LNCaP clone FGC (cell line): ENCODE data around the gene TTBK2.
A peak's percentile ranks its signal among the peaks of the same experiment; 100 is the strongest.
"Not testable (repeated sequence)": the region's sequence is repeated elsewhere in the genome, so short reads cannot be mapped to it uniquely, and the experiment has no call there.

Experiments used
- DNase-seq: peaks from one replicate; pipeline ENCODE4 v3.0.0-alpha.2; 2011; ENCODE audit warnings: low read depth
- H3K4me3 ChIP-seq: 2 replicates; pipeline ENCODE4 v1.5.1; 2011; ENCODE audit warnings: mild to moderate bottlenecking, low read depth, low read length, control low read depth
- TF ChIP-seq, protein P1 (sequence below): IDR thresholded peaks from 2 replicates; pipeline ENCODE4 v1.5.1; 2012; ENCODE audit warnings: mild to moderate bottlenecking; ENCODE audit not compliant: control insufficient read depth, insufficient read depth; ENCODE audit errors: extremely low read depth

Gene TTBK2

DNA sequence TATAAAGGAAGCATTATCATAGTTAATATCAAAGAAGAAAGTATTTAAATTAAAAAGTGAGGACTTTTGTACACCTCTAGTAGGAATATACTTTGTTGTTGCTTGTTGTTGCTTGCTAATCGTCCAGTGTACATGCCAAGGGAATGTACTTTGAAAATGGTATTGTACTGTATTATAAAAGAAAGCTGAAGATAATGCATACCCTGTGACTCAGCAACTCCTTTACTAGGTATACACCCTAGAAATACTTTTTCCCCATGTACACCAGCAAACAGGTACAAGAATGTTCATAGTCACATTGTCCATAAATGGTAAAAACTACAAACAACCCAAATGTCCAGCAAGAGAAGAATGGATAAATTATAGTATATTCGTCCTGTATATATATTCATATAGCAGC lies 12.0 kb downstream of the TTBK2 start:
- DNase-seq: no peak
- TF ChIP-seq, protein P1, sequence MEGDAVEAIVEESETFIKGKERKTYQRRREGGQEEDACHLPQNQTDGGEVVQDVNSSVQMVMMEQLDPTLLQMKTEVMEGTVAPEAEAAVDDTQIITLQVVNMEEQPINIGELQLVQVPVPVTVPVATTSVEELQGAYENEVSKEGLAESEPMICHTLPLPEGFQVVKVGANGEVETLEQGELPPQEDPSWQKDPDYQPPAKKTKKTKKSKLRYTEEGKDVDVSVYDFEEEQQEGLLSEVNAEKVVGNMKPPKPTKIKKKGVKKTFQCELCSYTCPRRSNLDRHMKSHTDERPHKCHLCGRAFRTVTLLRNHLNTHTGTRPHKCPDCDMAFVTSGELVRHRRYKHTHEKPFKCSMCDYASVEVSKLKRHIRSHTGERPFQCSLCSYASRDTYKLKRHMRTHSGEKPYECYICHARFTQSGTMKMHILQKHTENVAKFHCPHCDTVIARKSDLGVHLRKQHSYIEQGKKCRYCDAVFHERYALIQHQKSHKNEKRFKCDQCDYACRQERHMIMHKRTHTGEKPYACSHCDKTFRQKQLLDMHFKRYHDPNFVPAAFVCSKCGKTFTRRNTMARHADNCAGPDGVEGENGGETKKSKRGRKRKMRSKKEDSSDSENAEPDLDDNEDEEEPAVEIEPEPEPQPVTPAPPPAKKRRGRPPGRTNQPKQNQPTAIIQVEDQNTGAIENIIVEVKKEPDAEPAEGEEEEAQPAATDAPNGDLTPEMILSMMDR: no peak
- no peak overlapping the region for H3K4me3 ChIP-seq

DNA sequence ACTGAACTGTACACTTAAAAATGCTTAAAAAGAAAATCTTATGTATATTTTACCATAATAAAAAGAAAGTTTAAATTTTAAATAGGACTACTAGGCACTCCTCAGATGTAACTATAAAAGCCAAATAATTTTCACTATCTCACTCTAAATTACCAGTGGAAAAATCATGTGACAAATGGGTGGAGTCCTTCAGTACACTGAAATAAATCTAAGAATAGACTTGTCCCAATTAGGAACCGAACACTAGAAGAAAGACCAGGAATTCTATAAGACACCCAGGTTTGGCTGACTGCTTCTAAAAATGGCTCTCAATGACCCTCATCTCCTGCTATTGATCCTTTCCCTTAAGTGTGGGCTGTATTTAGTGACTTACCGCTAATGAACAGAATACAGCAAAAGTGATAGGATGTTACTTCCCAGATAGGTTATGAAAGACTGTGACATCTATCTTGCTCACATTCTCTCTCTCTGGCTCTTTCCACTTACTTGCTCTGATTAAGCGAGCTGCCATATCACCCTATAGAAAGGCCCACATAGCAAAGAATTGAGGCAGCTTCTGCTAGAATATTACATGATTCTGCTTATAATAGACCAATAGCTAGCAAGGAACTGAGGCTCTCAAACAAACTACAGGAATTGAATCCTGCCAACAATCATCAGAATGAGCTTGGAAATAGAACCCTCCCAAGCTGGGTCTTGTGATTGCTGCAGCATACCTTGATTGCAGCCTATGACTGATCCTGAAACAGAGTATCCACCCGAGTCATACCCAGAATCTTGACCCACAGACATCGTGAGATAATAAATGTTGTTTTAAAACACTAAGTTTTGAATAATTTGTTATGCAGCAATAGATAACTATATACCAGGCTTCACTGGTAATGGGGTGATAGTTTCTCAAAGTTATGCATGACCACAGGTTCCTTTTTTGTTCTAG lies 16.9 kb downstream of the TTBK2 start:
- DNase-seq: no peak
- TF ChIP-seq, protein P1: no peak
- H3K4me3 ChIP-seq: no peak overlapping the region

DNA sequence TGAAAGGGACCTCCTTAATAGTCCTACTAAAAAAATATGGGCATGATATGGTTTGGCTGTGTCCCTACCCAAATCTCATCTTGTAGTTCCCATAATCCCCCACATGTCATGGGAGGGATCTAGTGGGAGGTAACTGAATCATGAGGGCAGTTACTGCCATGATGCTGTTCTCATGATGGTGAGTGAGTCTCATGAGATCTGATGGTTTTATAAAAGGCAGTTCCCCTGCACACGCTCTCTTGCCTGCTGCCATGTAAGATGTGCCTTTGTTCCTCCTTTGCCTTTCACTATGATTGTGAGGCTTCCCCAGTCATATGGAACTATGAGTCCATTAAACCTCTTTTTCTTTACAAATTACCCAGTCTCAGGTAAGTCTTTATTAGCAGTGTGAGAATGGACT lies 26.7 kb downstream of the TTBK2 start:
- not testable (repeated sequence) for H3K4me3 ChIP-seq, DNase-seq

DNA sequence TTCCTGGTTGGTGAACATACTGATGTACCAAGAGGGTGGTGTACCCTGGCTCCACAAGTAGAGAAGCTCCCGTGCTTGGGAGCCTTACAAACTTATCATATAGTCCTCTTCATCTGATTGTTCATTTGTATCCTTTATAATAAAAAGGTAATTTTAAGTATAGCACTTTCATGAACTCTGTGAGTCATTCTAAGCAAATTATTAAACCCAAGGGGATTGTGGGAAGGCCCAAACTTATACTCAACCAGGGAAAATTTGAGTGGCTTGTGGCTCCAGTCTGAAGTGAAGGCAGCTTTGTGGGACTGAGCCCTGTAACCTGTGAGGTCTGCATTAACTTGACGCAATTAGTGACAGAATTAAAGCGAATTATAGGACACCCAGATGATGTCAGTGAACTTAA lies 29.0 kb downstream of the TTBK2 start:
- TF ChIP-seq, protein P1: no peak
- H3K4me3 ChIP-seq: no peak overlapping the region
- no peak for DNase-seq

DNA sequence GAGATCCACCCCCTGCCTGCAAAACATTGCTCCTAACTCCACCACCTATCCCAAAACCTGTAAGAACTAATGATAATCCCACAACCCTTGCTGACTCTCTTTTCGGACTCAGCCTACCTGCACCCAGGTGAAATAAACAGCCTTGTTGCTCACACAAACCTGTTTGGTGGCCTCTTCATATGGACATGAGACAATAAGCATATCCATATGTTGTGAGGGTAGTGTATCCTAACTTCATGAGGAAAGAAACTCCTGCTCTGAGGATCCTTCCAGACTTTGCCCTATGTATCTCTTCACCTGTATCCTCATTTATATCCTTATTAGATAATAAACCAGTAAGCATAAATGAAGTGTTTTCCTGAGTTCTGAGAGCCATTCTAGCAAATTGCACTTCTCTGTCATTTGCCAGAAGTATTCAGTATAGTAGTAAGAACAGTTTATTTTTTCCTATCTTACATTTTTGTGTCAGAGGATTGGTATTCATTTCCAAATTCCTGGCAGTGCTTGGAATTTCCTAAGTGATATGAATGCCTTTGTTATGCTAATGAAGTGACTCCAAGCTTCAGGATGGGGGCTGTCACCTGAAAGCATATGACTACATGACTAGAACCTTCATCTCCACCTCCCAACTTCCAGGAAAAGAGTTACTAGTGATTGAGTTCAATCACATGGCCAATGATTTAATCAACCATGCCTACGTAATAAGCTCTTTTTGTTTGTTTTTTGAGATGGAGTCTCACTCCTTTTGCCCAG lies 30.2 kb downstream of the TTBK2 start:
- no peak for DNase-seq
- no peak overlapping the region for H3K4me3 ChIP-seq
- TF ChIP-seq, protein P1: no peak

DNA sequence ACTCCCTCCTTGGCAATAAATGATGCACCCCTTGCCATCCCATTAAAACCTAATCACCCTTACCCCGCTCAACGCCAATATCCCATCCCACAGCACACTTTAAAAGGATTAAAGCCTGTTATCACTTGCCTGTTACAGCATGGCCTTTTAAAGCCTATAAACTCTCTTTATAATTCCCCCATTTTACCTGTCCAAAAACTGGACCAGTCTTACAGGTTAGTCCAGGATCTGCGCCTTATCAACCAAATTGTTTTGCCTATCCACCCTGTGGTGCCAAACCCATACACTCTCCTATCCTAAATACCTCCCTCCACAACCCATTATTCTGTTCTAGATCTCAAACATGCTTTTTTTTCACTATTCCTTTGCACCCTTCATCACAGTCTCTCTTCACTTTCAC lies 33.2 kb downstream of the TTBK2 start:
- H3K4me3 ChIP-seq: not testable (repeated sequence)

DNA sequence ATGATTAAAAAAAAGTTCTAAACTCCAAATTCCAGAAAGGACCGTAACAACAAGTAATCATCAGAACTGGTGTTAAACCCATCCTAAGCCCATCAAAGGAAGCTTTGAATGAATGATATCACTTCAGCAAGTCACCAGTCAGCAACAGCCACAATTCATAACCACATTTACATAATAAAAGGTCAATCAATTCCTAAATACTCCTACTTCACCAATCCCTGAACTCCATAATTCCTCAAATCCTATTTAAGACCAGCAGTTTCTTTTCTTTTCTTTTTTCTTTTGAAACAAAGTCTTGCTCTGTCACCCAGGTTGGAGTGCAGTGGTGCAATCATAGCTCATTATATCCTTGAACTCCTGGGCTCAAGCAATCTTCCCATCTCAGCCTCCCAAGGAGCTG lies 40.5 kb downstream of the TTBK2 start:
- no peak for DNase-seq
- no peak overlapping the region for H3K4me3 ChIP-seq
- TF ChIP-seq, protein P1: no peak

More for the DNA sequence above, 33.2 kb downstream of the TTBK2 start:
- DNase-seq: peak; percentile 54

DNA sequence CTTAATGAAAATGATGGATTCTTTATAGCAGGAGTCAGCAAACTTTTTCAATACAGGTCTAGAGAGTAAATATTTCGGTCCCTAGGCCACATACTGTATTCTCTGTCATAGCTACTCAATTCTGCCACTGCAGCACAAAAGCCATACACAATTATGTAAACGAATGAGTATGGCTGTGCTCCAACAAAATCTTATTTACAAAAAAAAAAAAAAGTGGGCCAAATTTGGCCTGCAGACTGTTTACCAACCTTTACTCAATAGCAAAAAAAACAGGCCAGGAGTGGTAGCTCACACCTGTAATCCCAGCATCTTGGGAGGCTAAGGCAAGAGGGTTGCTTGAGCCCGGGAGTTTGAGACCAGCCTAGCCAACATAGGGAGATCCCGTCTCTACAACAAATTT lies 41.1 kb downstream of the TTBK2 start:
- TF ChIP-seq, protein P1: no peak
- peak; percentile 54 for DNase-seq
- no peak overlapping the region for H3K4me3 ChIP-seq
